RWPE2 (cell line): ENCODE measurements around the gene EIF4G1.

Source experiments
- ATAC-seq: fragments of 200-7000 bp; cut with Tn5 transposase; 3 replicates; pipeline ENCODE4 v1.9.1; 2021; ENCODE audit warnings: low read depth
- DNase-seq: peaks from one replicate; pipeline ENCODE4 v3.0.0-alpha.2; 2020; ENCODE audit warnings: low spot score
- H3K27ac ChIP-seq: fragments of 450-650 bp; 2 replicates; pipeline ENCODE4 v1.5.1; 2017; ENCODE audit warnings: mild to moderate bottlenecking; ENCODE audit not compliant: poor library complexity, severe bottlenecking
- H3K27me3 ChIP-seq: fragments of 250-450 bp; sonication (Bioruptor Pico); 2 replicates; pipeline ENCODE4 v1.5.1; 2021; ENCODE audit warnings: mild to moderate bottlenecking, moderate library complexity; ENCODE audit not compliant: insufficient read depth, poor library complexity, severe bottlenecking
- H3K36me3 ChIP-seq: fragments of 250-450 bp; sonication (Bioruptor Pico); 2 replicates; pipeline ENCODE4 v1.5.1; 2020; ENCODE audit warnings: low read depth, mild to moderate bottlenecking, moderate library complexity
- H3K4me1 ChIP-seq: fragments of 250-450 bp; sonication (Bioruptor Pico); 2 replicates; pipeline ENCODE4 v1.5.1; 2021; ENCODE audit warnings: mild to moderate bottlenecking, moderate library complexity; ENCODE audit not compliant: insufficient read depth, poor library complexity, severe bottlenecking
- H3K4me3 ChIP-seq: fragments of 250-450 bp; sonication (Bioruptor Pico); 2 replicates; pipeline ENCODE4 v1.5.1; 2021; ENCODE audit warnings: mild to moderate bottlenecking, moderate library complexity; ENCODE audit not compliant: severe bottlenecking
- H3K9me3 ChIP-seq: fragments of 250-450 bp; sonication (Bioruptor Pico); 2 replicates; pipeline ENCODE4 v1.5.1; 2021; ENCODE audit warnings: mild to moderate bottlenecking, moderate library complexity; ENCODE audit not compliant: severe bottlenecking
- TF ChIP-seq, protein P1 (sequence below): fragments of 450-650 bp; IDR thresholded peaks from one replicate; pipeline ENCODE4 v1.5.1; 2017; ENCODE audit warnings: mild to moderate bottlenecking, moderate library complexity; ENCODE audit not compliant: poor library complexity, severe bottlenecking

EIF4G1 gene

DNA sequence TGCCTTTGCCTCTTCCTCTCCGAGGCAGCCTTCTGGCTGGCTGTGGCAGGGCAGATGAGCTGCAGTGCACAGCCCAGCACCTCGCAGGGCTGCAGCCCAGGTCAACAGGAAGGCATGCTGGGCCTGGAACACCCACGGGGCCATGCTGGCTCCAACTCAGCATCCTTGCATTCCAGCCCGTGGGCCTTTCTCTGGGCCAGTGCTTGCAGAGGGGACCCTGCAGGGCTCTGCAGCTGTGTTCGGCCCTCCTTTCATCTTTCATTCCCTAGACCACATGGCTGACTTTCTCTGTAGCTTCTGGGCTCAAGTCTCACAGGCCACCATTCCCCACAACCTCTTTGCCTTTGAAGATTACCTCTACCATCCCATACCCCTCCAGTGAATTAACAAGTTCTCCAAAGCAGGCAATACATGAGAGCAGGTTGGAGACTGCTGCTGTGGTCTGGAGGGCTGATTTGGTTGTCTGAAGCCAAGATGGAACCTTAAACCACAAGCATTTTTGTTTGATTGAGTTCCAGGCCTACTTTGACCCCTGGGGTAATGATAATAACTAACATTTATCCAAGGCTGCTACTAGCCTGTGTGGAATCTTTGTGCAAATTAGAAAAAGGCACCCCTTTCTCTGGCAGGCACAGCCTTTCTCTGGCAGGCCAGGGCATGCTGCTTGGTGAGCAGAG, 28.9 kb downstream of the EIF4G1 start:
- TF ChIP-seq, protein P1, sequence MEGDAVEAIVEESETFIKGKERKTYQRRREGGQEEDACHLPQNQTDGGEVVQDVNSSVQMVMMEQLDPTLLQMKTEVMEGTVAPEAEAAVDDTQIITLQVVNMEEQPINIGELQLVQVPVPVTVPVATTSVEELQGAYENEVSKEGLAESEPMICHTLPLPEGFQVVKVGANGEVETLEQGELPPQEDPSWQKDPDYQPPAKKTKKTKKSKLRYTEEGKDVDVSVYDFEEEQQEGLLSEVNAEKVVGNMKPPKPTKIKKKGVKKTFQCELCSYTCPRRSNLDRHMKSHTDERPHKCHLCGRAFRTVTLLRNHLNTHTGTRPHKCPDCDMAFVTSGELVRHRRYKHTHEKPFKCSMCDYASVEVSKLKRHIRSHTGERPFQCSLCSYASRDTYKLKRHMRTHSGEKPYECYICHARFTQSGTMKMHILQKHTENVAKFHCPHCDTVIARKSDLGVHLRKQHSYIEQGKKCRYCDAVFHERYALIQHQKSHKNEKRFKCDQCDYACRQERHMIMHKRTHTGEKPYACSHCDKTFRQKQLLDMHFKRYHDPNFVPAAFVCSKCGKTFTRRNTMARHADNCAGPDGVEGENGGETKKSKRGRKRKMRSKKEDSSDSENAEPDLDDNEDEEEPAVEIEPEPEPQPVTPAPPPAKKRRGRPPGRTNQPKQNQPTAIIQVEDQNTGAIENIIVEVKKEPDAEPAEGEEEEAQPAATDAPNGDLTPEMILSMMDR: no peak
- no peak overlapping the region for H3K27ac ChIP-seq
- no peak overlapping the region for H3K4me3 ChIP-seq
- H3K27me3 ChIP-seq: no peaks in the 10 kb centered on the region
- ATAC-seq (no peak), DNase-seq (no peak)
- H3K9me3 ChIP-seq: no peaks in the 10 kb centered on the region
- peaks cover 21% of the 10 kb centered on the region for H3K36me3 ChIP-seq
- H3K4me1 ChIP-seq: peaks cover 5% of the 10 kb centered on the region

DNA sequence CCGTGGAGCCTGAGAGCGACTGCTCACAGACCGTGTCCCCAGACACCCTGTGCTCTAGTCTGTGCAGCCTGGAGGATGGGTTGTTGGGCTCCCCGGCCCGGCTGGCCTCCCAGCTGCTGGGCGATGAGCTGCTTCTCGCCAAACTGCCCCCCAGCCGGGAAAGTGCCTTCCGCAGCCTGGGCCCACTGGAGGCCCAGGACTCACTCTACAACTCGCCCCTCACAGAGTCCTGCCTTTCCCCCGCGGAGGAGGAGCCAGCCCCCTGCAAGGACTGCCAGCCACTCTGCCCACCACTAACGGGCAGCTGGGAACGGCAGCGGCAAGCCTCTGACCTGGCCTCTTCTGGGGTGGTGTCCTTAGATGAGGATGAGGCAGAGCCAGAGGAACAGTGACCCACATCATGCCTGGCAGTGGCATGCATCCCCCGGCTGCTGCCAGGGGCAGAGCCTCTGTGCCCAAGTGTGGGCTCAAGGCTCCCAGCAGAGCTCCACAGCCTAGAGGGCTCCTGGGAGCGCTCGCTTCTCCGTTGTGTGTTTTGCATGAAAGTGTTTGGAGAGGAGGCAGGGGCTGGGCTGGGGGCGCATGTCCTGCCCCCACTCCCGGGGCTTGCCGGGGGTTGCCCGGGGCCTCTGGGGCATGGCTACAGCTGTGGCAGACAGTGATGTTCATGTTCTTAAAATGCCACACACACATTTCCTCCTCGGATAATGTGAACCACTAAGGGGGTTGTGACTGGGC, 30.3 kb downstream of the EIF4G1 start:
- Histone ChIP-seq H3K4me3 (no peak overlapping the region), H3K4me1 (no peaks in the 10 kb centered on the region), H3K36me3 (peaks cover 21% of the 10 kb centered on the region), H3K27me3 (no peaks in the 10 kb centered on the region), H3K9me3 (no peaks in the 10 kb centered on the region), H3K27ac (no peak overlapping the region)
- DNase-seq: no peak
- ATAC-seq: no peak
- TF ChIP-seq, protein P1: no peak

GRCh38 chr3:184345317-184346144, 31.1 kb downstream of the EIF4G1 start:
- DNase-seq (no peak), ATAC-seq (peak; percentile 71)
- no peaks in the 10 kb centered on the region for H3K27me3 ChIP-seq
- TF ChIP-seq, protein P1: peak; percentile 59
- no peak overlapping the region for H3K27ac ChIP-seq
- H3K36me3 ChIP-seq: peaks cover 21% of the 10 kb centered on the region
- H3K4me3 ChIP-seq: no peak overlapping the region
- no peaks in the 10 kb centered on the region for H3K4me1 ChIP-seq
- H3K9me3 ChIP-seq: no peaks in the 10 kb centered on the region

DNA sequence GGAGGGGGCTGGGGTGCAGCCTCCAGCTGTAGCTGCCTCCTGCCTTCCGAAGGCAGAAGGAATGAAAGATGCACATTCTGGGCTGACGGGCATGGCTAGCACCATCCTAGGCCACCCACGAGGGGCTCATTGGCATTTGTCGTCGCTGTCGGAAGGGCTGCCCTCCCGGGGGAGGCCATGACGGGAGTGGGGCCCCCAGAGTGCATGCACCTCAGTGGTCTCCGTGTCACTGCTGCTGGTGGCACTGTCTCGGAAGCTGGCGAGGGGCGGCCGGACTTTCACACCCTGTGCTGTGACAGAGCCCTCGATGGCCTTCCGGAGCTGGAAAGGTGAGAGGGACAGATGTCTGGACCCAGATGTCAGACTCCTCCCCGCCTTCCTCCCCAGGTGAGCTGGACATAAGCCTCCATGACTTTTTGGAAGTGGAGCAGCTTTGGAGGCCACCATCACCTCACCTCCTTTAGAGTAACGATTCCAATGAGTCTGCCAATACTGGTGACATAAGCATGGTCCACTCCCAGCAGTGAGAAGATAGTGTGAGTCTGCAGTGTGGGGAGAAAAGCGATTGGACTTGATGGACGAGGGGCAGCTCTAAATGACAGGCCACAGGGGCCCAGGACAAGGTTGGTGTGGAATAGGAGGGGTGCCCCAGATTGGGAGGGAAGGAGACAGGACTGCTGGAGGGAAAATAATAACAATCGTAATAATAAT, 32.2 kb downstream of the EIF4G1 start:
- no peak overlapping the region for H3K4me3 ChIP-seq
- no peak overlapping the region for H3K27ac ChIP-seq
- H3K4me1 ChIP-seq: no peaks in the 10 kb centered on the region
- TF ChIP-seq, protein P1: no peak
- no peak for ATAC-seq
- no peaks in the 10 kb centered on the region for H3K9me3 ChIP-seq
- no peak for DNase-seq
- H3K27me3 ChIP-seq: no peaks in the 10 kb centered on the region
- H3K36me3 ChIP-seq: peaks cover 26% of the 10 kb centered on the region
